Astrocyte of the spinal cord (primary cell): Measurements from ENCODE around the gene SESN1.

Source experiments
- DNase-seq: peaks from one replicate; pipeline ENCODE4 v3.0.0; 2011; ENCODE audit warnings: low read depth, low spot score
- H3K4me3 ChIP-seq: 2 replicates; pipeline ENCODE4 v1.5.1; 2011; ENCODE audit warnings: low read depth, mild to moderate bottlenecking, low read length, moderate library complexity
- CTCF ChIP-seq: IDR thresholded peaks from 2 replicates; pipeline ENCODE4 v1.5.1; 2012; ENCODE audit warnings: low read depth, mild to moderate bottlenecking, low read length, inconsistent platforms
- in situ Hi-C: cut with HindIII; loops from 2 replicates; pipeline ENCODE4 v1.10.0; 2017; ENCODE audit warnings: low sequenced_read_pairs

The SESN1 gene

GRCh38 chr6:108944707-108945680 is 149.7 kb downstream of the SESN1 start:
- no peak overlapping the region for H3K4me3 ChIP-seq
- TF ChIP-seq CTCF, result no peak
- DNase-seq, result peak; percentile 92
- in situ Hi-C loops, result no loop called here

GRCh38 chr6:108944071-108944470 is 150.6 kb downstream of the SESN1 start:
- H3K4me3 ChIP-seq, result no peak overlapping the region
- in situ Hi-C loops, result no loop called here
- TF ChIP-seq CTCF, result no peak

GRCh38 chr6:108942556-108943492 is 151.8 kb downstream of the SESN1 start:
- H3K4me3 ChIP-seq, result no peak overlapping the region
- TF ChIP-seq CTCF, result no peak
- in situ Hi-C loops, result no loop called here
- no peak for DNase-seq

More at GRCh38 chr6:108944071-108944470, 150.6 kb downstream of the SESN1 start:
- DNase-seq, result peak; percentile 20

DNA sequence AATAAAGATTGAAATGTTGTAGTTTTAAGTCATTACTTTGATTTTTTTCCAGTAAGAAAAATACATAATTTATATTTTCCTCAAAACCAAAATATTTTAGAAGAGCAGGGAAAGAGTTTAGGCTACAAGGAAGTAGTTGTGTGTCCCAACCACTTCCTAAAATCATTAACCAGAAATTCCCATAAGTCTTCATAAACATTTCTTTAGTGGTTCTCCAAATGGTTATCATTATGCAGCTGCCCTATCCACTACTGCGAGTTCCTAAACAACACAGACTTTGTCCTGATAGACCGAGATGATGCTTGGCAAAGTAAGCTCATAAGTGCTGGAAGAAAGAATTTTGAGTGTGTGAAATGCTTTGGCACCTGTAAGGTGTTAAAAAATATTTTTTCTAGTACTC is 152.8 kb downstream of the SESN1 start:
- TF ChIP-seq CTCF, result no peak
- in situ Hi-C loops, result no loop called here
- no peak overlapping the region for H3K4me3 ChIP-seq
- no peak for DNase-seq

DNA sequence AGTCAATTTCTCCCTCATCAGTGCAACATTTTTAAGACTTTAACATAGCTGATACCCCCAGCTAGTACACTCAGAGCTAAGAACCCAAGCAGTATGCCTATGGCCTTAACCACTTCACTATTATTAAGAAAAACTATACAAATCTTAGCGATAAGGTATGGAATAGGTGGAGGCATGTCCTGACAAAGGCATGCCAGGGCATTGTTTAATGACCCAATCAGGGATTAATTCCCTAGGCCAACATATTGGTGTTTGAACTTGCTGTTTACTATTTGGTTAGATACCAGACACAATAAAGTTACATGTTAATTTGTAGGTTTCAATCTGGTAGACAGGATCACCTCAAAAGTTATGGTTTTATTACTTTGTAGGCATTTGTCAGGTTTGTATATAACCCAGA is 153.4 kb downstream of the SESN1 start:
- no peak for DNase-seq
- in situ Hi-C loops, result no loop called here
- no peak overlapping the region for H3K4me3 ChIP-seq
- no peak for TF ChIP-seq CTCF

- TF ChIP-seq CTCF, result no peak
- DNase-seq, result no peak
- H3K4me3 ChIP-seq, result no peak overlapping the region
- in situ Hi-C loops, result no loop called here
These were observed 153.9 kb downstream of the SESN1 start for GRCh38 chr6:108940741-108941140.
